Spleen (tissue), 7 donors: ENCODE data around the gene HIVEP3.

Experiments used
- CTCF ChIP-seq, 11 experiments: fragments of 200-600 bp in 7 of 11; fragments of 450-650 bp in 4 of 11; sonication (generic) in 4 of 11; IDR thresholded peaks in 8 of 11; conservative IDR thresholded peaks in 3 of 11; 1 replicate in 7 of 11; 2 replicates in 4 of 11; pipeline versions ENCODE4 v1.4.0 to v1.8.0; 2016 to 2021; ENCODE audit warnings: antibody characterized with exemption in 11 of 11, inconsistent platforms in 4 of 11, mild to moderate bottlenecking in 1 of 11
- POLR2A ChIP-seq, 3 donors: fragments of 450-650 bp; IDR thresholded peaks; one replicate each; pipeline ENCODE4 v1.5.1; 2017; ENCODE audit warnings: antibody characterized with exemption in 3 of 3, mild to moderate bottlenecking in 1 of 3
- POLR2AphosphoS5 ChIP-seq, 3 donors: sonication (generic); formaldehyde crosslinking; IDR thresholded peaks; one replicate each; pipeline ENCODE4 v1.5.1; 2017; ENCODE audit warnings: antibody characterized with exemption in 3 of 3
- donor health status: DM: no; HTN: no; CAD: no; lungs with moderate emphysema.
- donor health status: DM: no; HTN: no; CAD: no.
- donor health status: DM: no; HTN: no; CAD: no.

GRCh38 chr1:41582851-41583657 is 335.7 kb downstream of the HIVEP3 start:
- TF ChIP-seq POLR2AphosphoS5 (IDR thresholded peaks at IDR 0.05) (no peak), CTCF (IDR thresholded peaks at IDR 0.05 in 8 of 11, conservative IDR thresholded peaks at IDR 0.05 in 3 of 11) (no peak), POLR2A (IDR thresholded peaks at IDR 0.05) (no peak)
